CD4-positive, alpha-beta memory T cell (primary cell): Measurements from ENCODE around the gene SRY. TPM values are rescaled to one million over a fixed set of nuclear protein-coding genes. Genes with fewer than 3 reads are reported as not detected.
A peak's percentile ranks its signal among the peaks of the same experiment; 100 is the strongest.

ENCODE experiments used
- CTCF ChIA-PET: fragments of 350-600 bp; sonication (Branson Sonifier 250); formaldehyde crosslinking; loops from one replicate; lab custom pipeline; 2021; ENCODE audit warnings: inconsistent platforms; ENCODE audit not compliant: partially characterized antibody; lab: Charles Lee
- POLR2A ChIA-PET: fragments of 350-600 bp; sonication (Branson Sonifier 250); formaldehyde crosslinking; loops from one replicate; lab custom pipeline; 2021; ENCODE audit not compliant: partially characterized antibody; lab: Charles Lee
- DNase-seq, 5 donors: peaks; one replicate each; pipeline versions ENCODE4 v3.0.0 to v3.0.0-alpha.2; 2020 to 2022; ENCODE audit warnings: mixed read lengths in 1 of 5
- H3K27ac ChIP-seq: one replicate; pipeline ENCODE4 v1.7.0; 2013; ENCODE audit warnings: low read depth, low read length
- H3K27me3 ChIP-seq: 2 replicates; pipeline ENCODE4 v1.7.0; 2013; ENCODE audit warnings: mild to moderate bottlenecking, low read length, moderate library complexity; ENCODE audit not compliant: insufficient read depth
- H3K36me3 ChIP-seq: 2 replicates; pipeline ENCODE4 v1.7.0; 2013; ENCODE audit warnings: mild to moderate bottlenecking, low read length, moderate library complexity; ENCODE audit not compliant: insufficient read depth
- H3K4me1 ChIP-seq: 2 replicates; pipeline ENCODE4 v1.7.0; 2013; ENCODE audit warnings: mild to moderate bottlenecking, low read length, moderate library complexity; ENCODE audit not compliant: insufficient read depth
- H3K4me3 ChIP-seq, 2 donors: one replicate each; pipeline ENCODE4 v1.7.0; 2013; ENCODE audit warnings: low read length in 2 of 2, mild to moderate bottlenecking in 1 of 2
- H3K9me3 ChIP-seq, 2 donors: one replicate each; pipeline ENCODE4 v1.7.0; 2013; ENCODE audit warnings: low read length in 2 of 2, control low read depth in 1 of 2; ENCODE audit not compliant: control insufficient read depth in 1 of 2
- H3K27ac Mint-ChIP-seq, 7 donors: one replicate each; pipeline ENCODE4 v1.8.0; 2020 to 2021; ENCODE audit warnings: mixed read lengths in 7 of 7, mild to moderate bottlenecking in 6 of 7, inconsistent platforms in 3 of 7, moderate library complexity in 3 of 7
- H3K27me3 Mint-ChIP-seq, 2 donors: one replicate each; pipeline ENCODE4 v1.8.0; 2020 to 2021; ENCODE audit warnings: mixed read lengths in 2 of 2
- H3K36me3 Mint-ChIP-seq, 2 donors: one replicate each; pipeline ENCODE4 v1.8.0; 2020 to 2021; ENCODE audit warnings: mixed read lengths in 2 of 2, inconsistent platforms in 1 of 2, mild to moderate bottlenecking in 1 of 2
- H3K4me1 Mint-ChIP-seq, 4 donors: one replicate each; pipeline ENCODE4 v1.8.0; 2020 to 2021; ENCODE audit warnings: mixed read lengths in 4 of 4, mild to moderate bottlenecking in 1 of 4
- H3K4me3 Mint-ChIP-seq, 8 donors: one replicate each; pipeline ENCODE4 v1.8.0; 2020 to 2021; ENCODE audit warnings: mixed read lengths in 8 of 8, mild to moderate bottlenecking in 7 of 8, moderate library complexity in 6 of 8, inconsistent platforms in 3 of 8
- H3K9me3 Mint-ChIP-seq, 8 donors: one replicate each; pipeline ENCODE4 v1.8.0; 2020 to 2021; ENCODE audit warnings: mixed read lengths in 8 of 8, mild to moderate bottlenecking in 5 of 8, inconsistent platforms in 3 of 8, moderate library complexity in 1 of 8
- intact Hi-C: fragments of 100-400 bp; cut with micrococcal nuclease; formaldehyde crosslinking; loops from one replicate; pipeline ENCODE4 v1.15.1; 2023
- polyA plus RNA-seq, 2 donors: library from polyadenylated mRNA; unstranded; fragments of 300-500 nt; fragmentation: Illumina TruSeq; gene quantifications; one replicate each; pipeline ENCODE4 v1.2.3, GENCODE V29; 2021
- total RNA-seq, 2 experiments: library from RNA; stranded (reverse); gene quantifications; one replicate each; pipeline ENCODE4 v1.2.3, GENCODE V29; 2021

The SRY gene
- total and polyA plus RNA-seq, 4 experiments from 2014 or later, result not detected

DNA sequence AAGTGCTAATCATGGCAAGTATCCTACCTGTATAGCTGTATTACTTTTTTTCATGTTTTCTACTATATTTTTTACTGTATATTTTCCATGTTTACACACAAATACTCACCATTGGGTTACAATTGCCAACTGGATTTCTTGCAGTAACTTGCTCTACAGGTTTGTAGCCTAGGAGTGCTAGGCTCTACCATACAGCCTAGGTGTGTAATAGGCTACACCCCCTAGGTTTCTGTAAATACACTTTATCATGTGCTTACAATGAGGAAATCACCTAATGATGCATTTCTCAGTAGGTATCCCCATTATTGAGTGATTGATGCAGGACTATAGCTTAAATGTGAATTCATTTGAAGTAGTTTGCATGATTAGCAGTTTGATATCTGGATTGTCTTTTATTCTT, 10.5 kb upstream of the SRY start:
- intact Hi-C loops, result no loop called here
- Mint-ChIP-seq H3K4me3 (no peak overlapping the region), H3K27ac (no peak overlapping the region), H3K36me3 (no peaks in the 10 kb centered on the region), H3K9me3 (no peaks in the 10 kb centered on the region), H3K27me3 (peaks cover 1 to 4% of the 10 kb centered on the region in 2 donors), H3K4me1 (peaks cover 0 to 8% (median 4%) of the 10 kb centered on the region in 4 donors)
- ChIA-PET POLR2A (no interaction called here), CTCF (no interaction called here)
- Histone ChIP-seq H3K9me3 (no peaks in the 10 kb centered on the region), H3K27ac (no peak overlapping the region), H3K4me1 (no peaks in the 10 kb centered on the region), H3K27me3 (no peaks in the 10 kb centered on the region), H3K4me3 (no peak overlapping the region), H3K36me3 (no peaks in the 10 kb centered on the region)
- DNase-seq, result no peak

GRCh38 chrY:2796977-2797523, 9.6 kb upstream of the SRY start:
- CTCF ChIA-PET, result no interaction called here
- H3K4me3 ChIP-seq, result no peak overlapping the region
- no peaks in the 10 kb centered on the region for H3K36me3 ChIP-seq
- intact Hi-C loops, result no loop called here
- H3K27me3 ChIP-seq, result no peaks in the 10 kb centered on the region
- no peak for DNase-seq
- H3K4me1 ChIP-seq, result no peaks in the 10 kb centered on the region
- POLR2A ChIA-PET, result no interaction called here
- H3K9me3 ChIP-seq, result no peaks in the 10 kb centered on the region
- H3K27me3 Mint-ChIP-seq, result peaks cover 1 to 4% of the 10 kb centered on the region in 2 donors
- H3K36me3 Mint-ChIP-seq, result no peaks in the 10 kb centered on the region
- H3K9me3 Mint-ChIP-seq, result no peaks in the 10 kb centered on the region
- H3K4me1 Mint-ChIP-seq, result peaks cover 0 to under 1% (median 0%) of the 10 kb centered on the region in 4 donors
- H3K27ac ChIP-seq, result no peak overlapping the region
- H3K27ac Mint-ChIP-seq, result no peak overlapping the region
- no peak overlapping the region for H3K4me3 Mint-ChIP-seq

- no peak for DNase-seq
- intact Hi-C loops, result no loop called here
- Histone ChIP-seq H3K4me1 (no peaks in the 10 kb centered on the region), H3K27ac (no peak overlapping the region), H3K36me3 (no peaks in the 10 kb centered on the region), H3K9me3 (no peaks in the 10 kb centered on the region), H3K4me3 (no peak overlapping the region), H3K27me3 (no peaks in the 10 kb centered on the region)
- CTCF ChIA-PET, result no interaction called here
- peaks cover 0 to 3% (median 0%) of the 10 kb centered on the region in 4 donors for H3K4me1 Mint-ChIP-seq
- no peaks in the 10 kb centered on the region for H3K36me3 Mint-ChIP-seq
- H3K9me3 Mint-ChIP-seq, result peaks cover 0 to 5% (median 0%) of the 10 kb centered on the region in 8 donors
- H3K27ac Mint-ChIP-seq, result no peak overlapping the region
- POLR2A ChIA-PET, result no interaction called here
- H3K27me3 Mint-ChIP-seq, result peaks cover 19 to 24% of the 10 kb centered on the region in 2 donors
- H3K4me3 Mint-ChIP-seq, result no peak overlapping the region
Observed at GRCh38 chrY:2789756-2790155, 2.3 kb upstream of the SRY start.

DNA sequence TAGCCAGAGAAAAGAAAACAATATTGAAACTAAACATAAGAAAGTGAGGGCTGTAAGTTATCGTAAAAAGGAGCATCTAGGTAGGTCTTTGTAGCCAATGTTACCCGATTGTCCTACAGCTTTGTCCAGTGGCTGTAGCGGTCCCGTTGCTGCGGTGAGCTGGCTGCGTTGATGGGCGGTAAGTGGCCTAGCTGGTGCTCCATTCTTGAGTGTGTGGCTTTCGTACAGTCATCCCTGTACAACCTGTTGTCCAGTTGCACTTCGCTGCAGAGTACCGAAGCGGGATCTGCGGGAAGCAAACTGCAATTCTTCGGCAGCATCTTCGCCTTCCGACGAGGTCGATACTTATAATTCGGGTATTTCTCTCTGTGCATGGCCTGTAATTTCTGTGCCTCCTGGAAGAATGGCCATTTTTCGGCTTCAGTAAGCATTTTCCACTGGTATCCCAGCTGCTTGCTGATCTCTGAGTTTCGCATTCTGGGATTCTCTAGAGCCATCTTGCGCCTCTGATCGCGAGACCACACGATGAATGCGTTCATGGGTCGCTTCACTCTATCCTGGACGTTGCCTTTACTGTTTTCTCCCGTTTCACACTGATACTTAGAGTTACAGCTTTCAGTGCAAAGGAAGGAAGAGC, 488 bp downstream of the SRY start:
- no peaks in the 10 kb centered on the region for H3K36me3 ChIP-seq
- no peak for DNase-seq
- no peaks in the 10 kb centered on the region for H3K27me3 ChIP-seq
- intact Hi-C loops, result no loop called here
- H3K4me3 ChIP-seq, result no peak overlapping the region
- Mint-ChIP-seq H3K9me3 (peaks cover 0 to 5% (median 0%) of the 10 kb centered on the region in 8 donors), H3K27ac (peak overlapping the region in 1 of 7 donors; percentile 3), H3K36me3 (no peaks in the 10 kb centered on the region), H3K4me1 (peaks cover 0 to 3% (median 0%) of the 10 kb centered on the region in 4 donors), H3K27me3 (peaks cover 18 to 23% of the 10 kb centered on the region in 2 donors), H3K4me3 (peak overlapping the region in 1 of 8 donors; percentile 20)
- no peaks in the 10 kb centered on the region for H3K9me3 ChIP-seq
- ChIA-PET POLR2A (no interaction called here), CTCF (no interaction called here)
- H3K27ac ChIP-seq, result no peak overlapping the region
- H3K4me1 ChIP-seq, result no peaks in the 10 kb centered on the region

Other genes starting within 250 kb of the SRY start
- gene RPS4Y1, start 53.9 kb upstream of the SRY start, total RNA-seq, result 100 to 1,000 TPM; 400 to 426 TPM
- not detected for gene RPS4Y1, start 53.9 kb upstream of the SRY start, polyA plus RNA-seq
- gene ZFY, start 147.7 kb upstream of the SRY start, total RNA-seq, result 10 to 100 TPM; 33.6 to 36.0 TPM
- not detected for gene ZFY, start 147.7 kb upstream of the SRY start, polyA plus RNA-seq